PC-9 (cell line): ENCODE results near the gene CCBE1. TPM values are rescaled to one million over a fixed set of nuclear protein-coding genes. Genes with fewer than 3 reads are reported as not detected.

Experiments
- BruUV-seq: library from RNA; stranded (reverse); fragments of 400-500 nt; replicated peaks from 2 replicates; lab custom pipeline; 2021; lab: Mats Ljungman, UMichigan
- CTCF ChIA-PET: fragments of 300-600 bp; sonication (Branson Sonifier 250); formaldehyde crosslinking; loops from one replicate; lab custom pipeline; 2022; ENCODE audit warnings: antibody characterized with exemption; lab: Charles Lee
- POLR2A ChIA-PET: fragments of 300-600 bp; sonication (Branson Sonifier 250); formaldehyde crosslinking; loops from one replicate; lab custom pipeline; 2022; ENCODE audit warnings: antibody characterized with exemption; ENCODE audit not compliant: unreplicated experiment; lab: Charles Lee
- DNase-seq, 2 experiments: peaks; one replicate each; pipeline versions ENCODE4 v3.0.0 to v3.0.0-alpha.2; 2015 to 2022; ENCODE audit warnings: mixed read lengths in 1 of 2
- H2AFZ ChIP-seq: fragments of 200-600 bp; sonication (generic); 2 replicates; pipeline ENCODE4 v1.8.1; 2017; ENCODE audit warnings: antibody characterized with exemption
- H3F3A ChIP-seq: fragments of 200-600 bp; sonication (generic); 2 replicates; pipeline ENCODE4 v1.8.1; 2017; ENCODE audit warnings: antibody characterized with exemption, mild to moderate bottlenecking, low read depth; ENCODE audit not compliant: insufficient read depth
- H3K27ac ChIP-seq: fragments of 200-600 bp; sonication (generic); 2 replicates; pipeline ENCODE4 v1.6.1; 2016; ENCODE audit warnings: mixed run types
- H3K27me3 ChIP-seq: fragments of 200-600 bp; sonication (generic); 2 replicates; pipeline ENCODE4 v1.6.1; 2016; ENCODE audit warnings: low read depth, mixed run types; ENCODE audit not compliant: insufficient read depth
- H3K36me3 ChIP-seq: fragments of 200-600 bp; sonication (generic); 2 replicates; pipeline ENCODE4 v1.6.1; 2016; ENCODE audit warnings: low read depth, mixed run types
- H3K4me1 ChIP-seq: fragments of 200-600 bp; sonication (generic); replicated peaks from 2 replicates; pipeline ENCODE4 v1.6.1; 2016; ENCODE audit warnings: mixed run types; ENCODE audit not compliant: insufficient read depth
- H3K4me2 ChIP-seq: fragments of 200-600 bp; sonication (generic); 2 replicates; pipeline ENCODE4 v1.6.1; 2017; ENCODE audit warnings: mixed run types
- H3K4me3 ChIP-seq: fragments of 200-600 bp; sonication (generic); 2 replicates; pipeline ENCODE4 v1.6.1; 2016; ENCODE audit warnings: mixed run types
- H3K79me2 ChIP-seq: fragments of 200-600 bp; sonication (generic); 2 replicates; pipeline ENCODE4 v1.6.1; 2017; ENCODE audit warnings: low read depth, mixed run types
- H3K9me2 ChIP-seq: fragments of 200-600 bp; sonication (generic); 2 replicates; pipeline ENCODE4 v1.8.1; 2017; ENCODE audit warnings: mild to moderate bottlenecking; ENCODE audit not compliant: insufficient read depth
- H3K9me3 ChIP-seq: fragments of 200-600 bp; sonication (generic); 2 replicates; pipeline ENCODE4 v1.8.1; 2016; ENCODE audit warnings: low read depth; ENCODE audit not compliant: insufficient read depth
- H4K20me1 ChIP-seq: fragments of 200-600 bp; sonication (generic); 2 replicates; pipeline ENCODE4 v1.8.1; 2017; ENCODE audit not compliant: insufficient read depth
- EZH2 ChIP-seq: fragments of 200-600 bp; sonication (generic); IDR thresholded peaks from 2 replicates; pipeline ENCODE4 v1.8.0; 2017; ENCODE audit warnings: antibody characterized with exemption, low read depth
- intact Hi-C: fragments of 100-400 bp; cut with micrococcal nuclease; formaldehyde crosslinking; loops from one replicate; pipeline ENCODE4 v1.10.0; 2022; ENCODE audit not compliant: unreplicated experiment
- total RNA-seq: library from RNA; stranded (reverse); gene quantifications from 2 replicates; pipeline ENCODE4 v1.2.3, GENCODE V29; 2021
- TF ChIP-seq, protein P1 (sequence below): fragments of 200-600 bp; sonication (generic); conservative IDR thresholded peaks from 2 replicates; pipeline ENCODE4 v1.6.1; 2017; ENCODE audit warnings: mixed run types, antibody characterized with exemption, mild to moderate bottlenecking, moderate library complexity

The CCBE1 gene
- total RNA-seq, 1 experiment from 2014 or later, result 5.8 TPM

DNA sequence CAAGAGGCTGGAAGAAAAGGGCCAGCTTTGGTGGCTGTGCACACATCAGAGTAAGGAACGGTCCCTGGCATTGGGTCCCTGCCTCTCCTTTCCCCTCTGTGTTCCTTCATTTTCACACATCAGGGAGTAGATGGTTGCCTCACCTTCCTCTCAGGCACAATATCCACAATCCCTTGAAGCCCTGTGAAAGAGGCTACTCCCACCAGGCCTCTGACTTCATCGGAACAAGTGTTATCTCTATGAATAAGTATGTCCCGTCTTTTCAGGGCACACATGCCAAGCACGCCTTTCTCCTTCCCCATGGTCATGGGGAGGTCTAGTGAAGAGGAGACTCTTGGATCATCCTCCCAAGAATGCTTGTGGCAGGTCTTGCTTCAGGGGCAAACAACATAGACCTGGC is 277.0 kb downstream of the CCBE1 start:
- Histone ChIP-seq H3F3A (no peaks in the 10 kb centered on the region), H3K4me3 (no peak overlapping the region), H3K9me3 (no peaks in the 10 kb centered on the region), H2AFZ (no peak overlapping the region), H3K36me3 (no peaks in the 10 kb centered on the region), H3K9me2 (no peaks in the 10 kb centered on the region), H3K27ac (no peak overlapping the region), H4K20me1 (no peaks in the 10 kb centered on the region), H3K4me1 (no peaks in the 10 kb centered on the region), H3K27me3 (peaks cover 44% of the 10 kb centered on the region), H3K4me2 (no peak overlapping the region), H3K79me2 (no peaks in the 10 kb centered on the region)
- DNase-seq, result no peak
- intact Hi-C loops, result no loop called here
- ChIA-PET CTCF (no interaction called here), POLR2A (no interaction called here)
- no peak for TF ChIP-seq EZH2
- TF ChIP-seq, protein P1, sequence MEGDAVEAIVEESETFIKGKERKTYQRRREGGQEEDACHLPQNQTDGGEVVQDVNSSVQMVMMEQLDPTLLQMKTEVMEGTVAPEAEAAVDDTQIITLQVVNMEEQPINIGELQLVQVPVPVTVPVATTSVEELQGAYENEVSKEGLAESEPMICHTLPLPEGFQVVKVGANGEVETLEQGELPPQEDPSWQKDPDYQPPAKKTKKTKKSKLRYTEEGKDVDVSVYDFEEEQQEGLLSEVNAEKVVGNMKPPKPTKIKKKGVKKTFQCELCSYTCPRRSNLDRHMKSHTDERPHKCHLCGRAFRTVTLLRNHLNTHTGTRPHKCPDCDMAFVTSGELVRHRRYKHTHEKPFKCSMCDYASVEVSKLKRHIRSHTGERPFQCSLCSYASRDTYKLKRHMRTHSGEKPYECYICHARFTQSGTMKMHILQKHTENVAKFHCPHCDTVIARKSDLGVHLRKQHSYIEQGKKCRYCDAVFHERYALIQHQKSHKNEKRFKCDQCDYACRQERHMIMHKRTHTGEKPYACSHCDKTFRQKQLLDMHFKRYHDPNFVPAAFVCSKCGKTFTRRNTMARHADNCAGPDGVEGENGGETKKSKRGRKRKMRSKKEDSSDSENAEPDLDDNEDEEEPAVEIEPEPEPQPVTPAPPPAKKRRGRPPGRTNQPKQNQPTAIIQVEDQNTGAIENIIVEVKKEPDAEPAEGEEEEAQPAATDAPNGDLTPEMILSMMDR, result no peak
- no TSS peak for BruUV-seq

DNA sequence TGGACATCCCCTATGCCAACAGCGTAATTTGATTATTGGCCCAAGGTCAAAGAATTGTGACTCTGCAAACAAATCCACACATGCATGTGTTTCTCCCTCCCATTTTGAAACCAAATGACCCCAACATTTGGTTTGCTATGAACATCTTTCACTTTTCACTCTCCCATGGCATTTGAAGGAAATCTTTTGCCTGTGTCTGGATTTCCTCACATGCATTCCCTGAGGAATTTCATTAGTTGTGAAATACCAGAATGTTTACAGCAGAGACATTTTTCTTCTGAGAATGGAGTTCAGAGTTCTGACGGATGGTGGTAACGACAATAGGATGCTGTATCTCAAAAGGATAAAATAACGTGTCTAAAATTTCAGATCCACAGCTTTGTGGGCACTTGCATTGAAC is 277.8 kb downstream of the CCBE1 start:
- Histone ChIP-seq H3K27me3 (peaks cover 44% of the 10 kb centered on the region), H3K9me3 (no peaks in the 10 kb centered on the region), H3F3A (no peaks in the 10 kb centered on the region), H3K4me1 (no peaks in the 10 kb centered on the region), H3K4me2 (no peak overlapping the region), H3K9me2 (no peaks in the 10 kb centered on the region), H3K36me3 (no peaks in the 10 kb centered on the region), H3K4me3 (no peak overlapping the region), H2AFZ (no peak overlapping the region), H3K27ac (no peak overlapping the region), H3K79me2 (no peaks in the 10 kb centered on the region), H4K20me1 (no peaks in the 10 kb centered on the region)
- TF ChIP-seq, protein P1, result no peak
- TF ChIP-seq EZH2, result no peak
- CTCF ChIA-PET, result no interaction called here
- POLR2A ChIA-PET, result no interaction called here
- no TSS peak for BruUV-seq
- intact Hi-C loops, result no loop called here
- no peak for DNase-seq

GRCh38 chr18:59416818-59417217 is 280.4 kb downstream of the CCBE1 start:
- POLR2A ChIA-PET, result no interaction called here
- H3K27ac ChIP-seq, result no peak overlapping the region
- H3K27me3 ChIP-seq, result peaks cover 26% of the 10 kb centered on the region; the same call in 1 of the 2 replicates
- TF ChIP-seq, protein P1, result no peak
- no peak for TF ChIP-seq EZH2
- no peaks in the 10 kb centered on the region for H4K20me1 ChIP-seq
- H3K9me2 ChIP-seq, result no peaks in the 10 kb centered on the region
- no peak overlapping the region for H2AFZ ChIP-seq
- intact Hi-C loops, result no loop called here
- CTCF ChIA-PET, result no interaction called here
- no peaks in the 10 kb centered on the region for H3K79me2 ChIP-seq
- H3K4me1 ChIP-seq, result no peaks in the 10 kb centered on the region
- H3K4me2 ChIP-seq, result no peak overlapping the region
- no peaks in the 10 kb centered on the region for H3K36me3 ChIP-seq
- H3K9me3 ChIP-seq, result no peaks in the 10 kb centered on the region
- no TSS peak for BruUV-seq
- no peaks in the 10 kb centered on the region for H3F3A ChIP-seq
- no peak overlapping the region for H3K4me3 ChIP-seq
- DNase-seq, result no peak
